CD14-positive monocyte (primary cell): ENCODE measurements around the gene C10orf71. TPM values are rescaled to one million over a fixed set of nuclear protein-coding genes. Genes with fewer than 3 reads are reported as not detected.

Experiments
- DNase-seq, 3 donors: peaks; one replicate each; pipeline ENCODE4 v3.0.0-alpha.2; 2011 to 2022
- H2AFZ ChIP-seq: 2 replicates; pipeline ENCODE4 v1.6.0; 2012; ENCODE audit warnings: mild to moderate bottlenecking, low read depth, low read length, inconsistent platforms; ENCODE audit not compliant: insufficient read depth, poor library complexity, severe bottlenecking
- H3K27ac ChIP-seq, 2 donors: 1 replicate in 1 of 2; 2 replicates in 1 of 2; pipeline ENCODE4 v1.5.1; 2012 to 2013; ENCODE audit warnings: low read length in 2 of 2, control low read depth in 1 of 2, inconsistent platforms in 1 of 2, low read depth in 1 of 2, mild to moderate bottlenecking in 1 of 2
- H3K27me3 ChIP-seq, 2 donors: one replicate each; pipeline versions ENCODE4 v1.6.0 to v1.6.1; 2011 to 2013; ENCODE audit warnings: low read length in 2 of 2; ENCODE audit not compliant: control insufficient read depth in 2 of 2, insufficient read depth in 2 of 2
- H3K36me3 ChIP-seq, 2 donors: replicated peaks in 1 of 2; 1 replicate in 1 of 2; 2 replicates in 1 of 2; pipeline versions ENCODE4 v1.5.1 to v1.6.1; 2012 to 2013; ENCODE audit warnings: low read length in 2 of 2, control low read depth in 1 of 2, inconsistent platforms in 1 of 2, mild to moderate bottlenecking in 1 of 2; ENCODE audit not compliant: insufficient read depth in 2 of 2, control insufficient read depth in 1 of 2
- H3K4me1 ChIP-seq, 2 donors: 1 replicate in 1 of 2; 2 replicates in 1 of 2; pipeline versions ENCODE4 v1.5.1 to v1.6.1; 2012 to 2013; ENCODE audit warnings: low read length in 2 of 2, control low read depth in 1 of 2, inconsistent platforms in 1 of 2, mild to moderate bottlenecking in 1 of 2, moderate library complexity in 1 of 2; ENCODE audit not compliant: insufficient read depth in 2 of 2, control insufficient read depth in 1 of 2
- H3K4me2 ChIP-seq: replicated peaks from 2 replicates; pipeline ENCODE3; 2012; ENCODE audit warnings: low read length, moderate library complexity, mild to moderate bottlenecking; ENCODE audit not compliant: poor library complexity, severe bottlenecking; ENCODE audit errors: extremely low read depth
- H3K4me3 ChIP-seq, 3 experiments: fragments of 200-600 bp in 1 of 3; sonication (generic) in 1 of 3; replicated peaks in 1 of 3; 1 replicate in 2 of 3; 2 replicates in 1 of 3; pipeline ENCODE4 v1.5.1; 2011 to 2013; ENCODE audit warnings: low read length in 3 of 3, mild to moderate bottlenecking in 3 of 3, control low read depth in 2 of 3, low read depth in 2 of 3, inconsistent platforms in 1 of 3, moderate library complexity in 1 of 3
- H3K79me2 ChIP-seq: 2 replicates; pipeline ENCODE4 v1.6.0; 2012; ENCODE audit warnings: mild to moderate bottlenecking, control low read depth, inconsistent platforms, low read length, moderate library complexity; ENCODE audit not compliant: insufficient read depth
- H3K9ac ChIP-seq: 2 replicates; pipeline ENCODE4 v1.6.0; 2017; ENCODE audit warnings: low read length, mild to moderate bottlenecking; ENCODE audit not compliant: insufficient read depth, poor library complexity, severe bottlenecking
- H3K9me3 ChIP-seq, 2 donors: replicated peaks in 1 of 2; 1 replicate in 1 of 2; 2 replicates in 1 of 2; pipeline versions ENCODE4 v1.5.1 to v1.6.1; 2012 to 2013; ENCODE audit warnings: low read length in 2 of 2, control low read depth in 1 of 2; ENCODE audit not compliant: control insufficient read depth in 1 of 2, insufficient read depth in 1 of 2
- H4K20me1 ChIP-seq: 2 replicates; pipeline ENCODE4 v1.6.0; 2012; ENCODE audit warnings: mild to moderate bottlenecking, low read length, control low read depth, moderate library complexity; ENCODE audit not compliant: insufficient read depth
- H3K27ac Mint-ChIP-seq, 7 donors: one replicate each; pipeline ENCODE4 v1.8.0; 2020; ENCODE audit warnings: mild to moderate bottlenecking in 7 of 7, mixed read lengths in 7 of 7, moderate library complexity in 6 of 7, inconsistent platforms in 2 of 7
- H3K27me3 Mint-ChIP-seq, 3 donors: one replicate each; pipeline ENCODE4 v1.8.0; 2021 to 2022; ENCODE audit warnings: low read depth in 3 of 3, mild to moderate bottlenecking in 3 of 3, mixed read lengths in 3 of 3, moderate library complexity in 3 of 3, inconsistent platforms in 1 of 3
- H3K36me3 Mint-ChIP-seq, 2 donors: one replicate each; pipeline ENCODE4 v1.8.0; 2020; ENCODE audit warnings: mixed read lengths in 2 of 2, inconsistent platforms in 1 of 2, mild to moderate bottlenecking in 1 of 2
- H3K4me1 Mint-ChIP-seq: one replicate; pipeline ENCODE4 v1.8.0; 2020; ENCODE audit warnings: mild to moderate bottlenecking, mixed read lengths
- H3K4me3 Mint-ChIP-seq, 2 donors: one replicate each; pipeline ENCODE4 v1.8.0; 2020; ENCODE audit warnings: mild to moderate bottlenecking in 2 of 2, mixed read lengths in 2 of 2, moderate library complexity in 1 of 2
- H3K9me3 Mint-ChIP-seq, 7 donors: one replicate each; pipeline ENCODE4 v1.8.0; 2020 to 2022; ENCODE audit warnings: mixed read lengths in 7 of 7, mild to moderate bottlenecking in 6 of 7, moderate library complexity in 6 of 7, inconsistent platforms in 2 of 7
- CTCF ChIP-seq: fragments of 200-600 bp; IDR thresholded peaks from one replicate; pipeline ENCODE4 v1.8.0; 2022; ENCODE audit warnings: antibody characterized with exemption, mild to moderate bottlenecking
- WGBS: methylation state at CpG from one replicate; pipeline ENCODE4 v1.1.5; 2013; ENCODE audit warnings: missing lambda C conversion rate; ENCODE audit not compliant: insufficient coverage; 5-methylcytosine and 5-hydroxymethylcytosine counted together
- intact Hi-C, 2 donors: fragments of 100-400 bp; cut with micrococcal nuclease; formaldehyde crosslinking; loops; one replicate each; pipeline versions ENCODE4 v1.15.0 to v1.15.1; 2023
- polyA plus RNA-seq, 3 donors: library from polyadenylated mRNA; depleted of rRNA in 1 of 3; unstranded in 2 of 3; stranded (reverse) in 1 of 3; fragments of 300-500 nt in 2 of 3; fragments of >200 nt in 1 of 3; fragmentation: Illumina TruSeq in 2 of 3; gene quantifications; 1 replicate in 2 of 3; 2 replicates in 1 of 3; pipeline ENCODE4 v1.2.3, GENCODE V29; 2012 to 2021

Gene C10orf71
- polyA plus RNA-seq, 3 donors, result not detected

- Mint-ChIP-seq H3K4me1 (peaks cover 9% of the 10 kb centered on the region), H3K4me3 (no peak overlapping the region), H3K27me3 (peaks cover 5 to 7% (median 5%) of the 10 kb centered on the region in 3 donors), H3K9me3 (peaks cover 0 to 2% (median 0%) of the 10 kb centered on the region in 7 donors), H3K27ac (no peak overlapping the region), H3K36me3 (no peaks in the 10 kb centered on the region)
- H2AFZ ChIP-seq, result no peak overlapping the region
- TF ChIP-seq CTCF, result no peak
- H4K20me1 ChIP-seq, result no peaks in the 10 kb centered on the region
- H3K36me3 ChIP-seq, result no peaks in the 10 kb centered on the region
- H3K27me3 ChIP-seq, result no peaks in the 10 kb centered on the region
- no peak overlapping the region for H3K4me2 ChIP-seq
- no peak for DNase-seq
- no peaks in the 10 kb centered on the region for H3K79me2 ChIP-seq
- H3K9me3 ChIP-seq, result no peaks in the 10 kb centered on the region
- peaks cover 2 to 8% of the 10 kb centered on the region in 2 donors for H3K4me1 ChIP-seq
- no peak overlapping the region for H3K27ac ChIP-seq
- intact Hi-C loops, result no loop called here
- H3K9ac ChIP-seq, result no peak overlapping the region
- no peak overlapping the region for H3K4me3 ChIP-seq
- 97% methylated on average over 7 of the region's 7 CpGs for WGBS
These were observed 2.6 kb upstream of the C10orf71 start for GRCh38 chr10:49296382-49296781.

- Mint-ChIP-seq H3K36me3 (no peaks in the 10 kb centered on the region), H3K4me3 (no peak overlapping the region), H3K9me3 (peaks cover 0 to 2% (median 0%) of the 10 kb centered on the region in 7 donors), H3K27ac (peak overlapping the region in 1 of 7 donors; percentile 51), H3K27me3 (peaks cover 4 to 7% (median 5%) of the 10 kb centered on the region in 3 donors), H3K4me1 (peaks cover 9% of the 10 kb centered on the region)
- TF ChIP-seq CTCF, result no peak
- no peak overlapping the region for H3K27ac ChIP-seq
- intact Hi-C loops, result no loop called here
- H3K27me3 ChIP-seq, result no peaks in the 10 kb centered on the region
- no peak overlapping the region for H3K9ac ChIP-seq
- no peak overlapping the region for H3K4me3 ChIP-seq
- no peak overlapping the region for H3K4me2 ChIP-seq
- no peak for DNase-seq
- no peak overlapping the region for H2AFZ ChIP-seq
- H3K79me2 ChIP-seq, result no peaks in the 10 kb centered on the region
- H3K9me3 ChIP-seq, result no peaks in the 10 kb centered on the region
- WGBS, result 100% methylated on average over 1 of the region's 8 CpGs
- H3K4me1 ChIP-seq, result peaks cover 2 to 8% of the 10 kb centered on the region in 2 donors
- no peaks in the 10 kb centered on the region for H3K36me3 ChIP-seq
- H4K20me1 ChIP-seq, result no peaks in the 10 kb centered on the region
These were observed 2.1 kb upstream of the C10orf71 start for GRCh38 chr10:49296836-49297235.
